Stimulated activated CD4-positive, alpha-beta T cell treated with anti-CD3 and anti-CD28 coated beads, Interleukin-12 subunit alpha, Interleukin-12 subunit beta, amount 100 ng/mL, for 48 hours (primary cell): ENCODE measurements around the gene SHB.
"Not testable (repeated sequence)": the region's sequence is repeated elsewhere in the genome, so short reads cannot be mapped to it uniquely, and the experiment has no call there.

Source experiments
- DNase-seq, 3 donors: peaks; one replicate each; pipeline ENCODE4 v3.0.0-alpha.2; 2020; ENCODE audit warnings: low read depth in 2 of 3, low spot score in 1 of 3

SHB gene

GRCh38 chr9:37921168-37921510 is 147.9 kb downstream of the SHB start:
- no peak for DNase-seq

GRCh38 chr9:37920471-37921167 is 148.4 kb downstream of the SHB start:
- DNase-seq, result no peak

GRCh38 chr9:37919956-37920335 is 149.1 kb downstream of the SHB start:
- DNase-seq, result no peak

GRCh38 chr9:37919246-37919955 is 149.6 kb downstream of the SHB start:
- DNase-seq, result no peak

- DNase-seq, result no peak
Observed at GRCh38 chr9:37918665-37919170, 150.3 kb downstream of the SHB start.

GRCh38 chr9:37917801-37918664 is 151.0 kb downstream of the SHB start:
- DNase-seq, result no peak

- DNase-seq, result no peak
Observed at GRCh38 chr9:37917313-37917731, 151.7 kb downstream of the SHB start.

GRCh38 chr9:37916471-37917312 is 152.3 kb downstream of the SHB start:
- no peak for DNase-seq

GRCh38 chr9:37915911-37916470 is 153.0 kb downstream of the SHB start:
- DNase-seq, result no peak

- no peak for DNase-seq
Observed at GRCh38 chr9:37914701-37915358, 154.2 kb downstream of the SHB start.

- DNase-seq, result no peak
Observed at GRCh38 chr9:37914154-37914551, 154.9 kb downstream of the SHB start.

GRCh38 chr9:37913480-37914153 is 155.4 kb downstream of the SHB start:
- peak; percentile 65 to 93 (median 69) for DNase-seq

- no peak for DNase-seq
Observed at GRCh38 chr9:37911271-37911681, 157.8 kb downstream of the SHB start.

- DNase-seq, result no peak
Observed at GRCh38 chr9:37910271-37910670, 158.8 kb downstream of the SHB start.

- not testable (repeated sequence) for DNase-seq
Observed at GRCh38 chr9:37909836-37910235, 159.2 kb downstream of the SHB start.

- no peak for DNase-seq
Observed at GRCh38 chr9:37909326-37909725, 159.7 kb downstream of the SHB start.

GRCh38 chr9:37908698-37909186 is 160.3 kb downstream of the SHB start:
- no peak for DNase-seq

GRCh38 chr9:37908283-37908682 is 160.7 kb downstream of the SHB start:
- no peak for DNase-seq
